HG02885 (cell line): ENCODE measurements around the gene TNFAIP8L3.
"Not testable (repeated sequence)": the region's sequence is repeated elsewhere in the genome, so short reads cannot be mapped to it uniquely, and the experiment has no call there.

Source experiments
- ATAC-seq: cut with Tn5 transposase; IDR thresholded peaks from one replicate; pipeline ENCODE4 v1.9.1; 2021; ENCODE audit warnings: mild to moderate bottlenecking; ENCODE audit not compliant: unreplicated experiment, poor library complexity

TNFAIP8L3 gene

DNA sequence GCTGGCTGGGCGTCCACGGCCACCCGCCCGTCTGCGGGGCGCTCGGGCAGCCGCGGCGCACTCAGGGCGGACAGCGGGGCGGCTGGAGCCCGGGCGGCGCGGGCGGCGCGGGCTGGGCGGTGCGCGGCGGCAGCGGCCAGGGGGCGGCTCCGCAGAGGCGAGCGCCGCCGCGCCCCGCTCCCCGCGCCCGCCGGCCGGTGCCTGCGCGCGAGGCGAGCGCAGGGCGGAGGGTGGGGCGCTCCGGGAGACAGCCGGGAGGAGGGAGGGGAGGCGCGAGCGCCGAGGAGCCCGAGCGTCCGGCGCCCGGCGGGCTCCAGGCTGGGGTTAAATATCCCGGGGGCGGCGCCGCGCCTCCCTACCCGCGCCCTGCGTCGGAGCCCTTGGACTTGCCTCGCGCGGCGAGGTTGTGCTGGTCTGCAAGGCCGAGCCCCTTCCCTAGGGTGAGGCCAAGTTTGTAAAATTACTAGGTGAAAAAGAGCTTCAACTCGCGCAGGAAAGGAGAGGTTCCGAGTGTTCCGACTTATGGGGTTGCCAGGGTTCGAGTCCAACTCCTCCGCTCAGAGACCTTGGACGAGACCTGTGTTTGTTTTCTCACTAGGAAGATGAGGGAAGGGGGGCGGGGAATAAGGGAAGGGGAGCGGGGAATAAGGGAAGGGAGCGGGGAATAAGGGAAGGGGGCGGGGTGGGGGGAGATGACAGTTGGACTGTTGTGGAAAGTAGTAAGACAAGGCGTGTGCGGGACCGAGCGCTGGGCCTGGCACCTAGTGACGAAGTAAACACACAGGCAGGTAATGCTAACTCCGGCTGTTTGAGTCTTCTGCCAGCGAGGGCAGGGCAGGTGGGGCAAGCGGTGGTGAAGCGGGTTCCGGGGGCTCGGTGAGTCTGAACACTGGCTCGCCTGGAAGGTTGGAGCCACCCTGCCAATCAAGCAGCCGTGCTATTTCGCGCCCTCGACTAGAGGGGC, at the start of gene TNFAIP8L3:
TNFAIP8L3 (minus strand) TSS at position 301 of the 964 bp plus-strand sequence. CDS start 311 bp downstream, outside the sequence.
- ATAC-seq, result no peak

DNA sequence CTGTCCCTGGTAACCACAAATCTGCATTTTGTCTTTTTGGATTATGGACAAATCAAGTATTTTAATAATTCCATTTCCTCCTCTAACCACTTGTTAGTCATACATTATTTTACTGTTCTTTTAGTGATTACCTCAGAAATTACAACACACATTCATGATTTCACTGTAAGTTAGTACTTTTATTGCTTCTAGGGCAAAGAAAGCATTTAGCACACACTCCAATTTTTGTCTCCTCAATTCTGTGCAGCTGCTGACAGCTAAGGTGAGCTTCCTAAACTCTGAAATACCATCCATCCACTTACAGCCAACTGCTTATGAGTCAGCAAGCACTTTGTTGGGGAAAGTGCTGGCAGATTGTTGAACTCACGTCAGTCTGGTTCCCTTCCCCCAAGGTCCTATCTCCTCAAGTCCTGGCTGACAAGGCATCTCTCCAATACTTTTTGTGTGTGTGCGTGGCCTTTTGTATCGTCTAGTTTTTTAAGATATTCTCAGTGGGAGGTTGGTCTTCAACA, 49.4 kb upstream of the TNFAIP8L3 start:
- ATAC-seq, result no peak

DNA sequence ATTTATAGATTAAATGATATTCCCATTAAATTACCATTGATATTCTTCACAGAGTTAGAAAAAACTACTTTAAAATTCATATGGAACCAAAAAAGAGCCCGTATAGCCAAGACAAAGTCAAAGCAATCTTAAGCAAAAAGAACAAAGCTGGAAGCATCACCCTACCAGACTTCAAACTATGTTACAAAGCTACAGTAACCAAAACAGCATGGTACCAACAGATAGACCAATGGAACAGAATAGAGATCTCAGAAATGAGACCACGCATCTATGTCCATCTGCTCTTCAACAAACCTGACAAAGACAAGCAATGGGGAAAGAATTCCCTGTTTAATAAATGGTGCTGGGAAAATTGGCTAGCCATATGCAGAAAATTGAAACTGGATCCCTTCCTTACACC, 45.6 kb upstream of the TNFAIP8L3 start:
- ATAC-seq, result not testable (repeated sequence)

DNA sequence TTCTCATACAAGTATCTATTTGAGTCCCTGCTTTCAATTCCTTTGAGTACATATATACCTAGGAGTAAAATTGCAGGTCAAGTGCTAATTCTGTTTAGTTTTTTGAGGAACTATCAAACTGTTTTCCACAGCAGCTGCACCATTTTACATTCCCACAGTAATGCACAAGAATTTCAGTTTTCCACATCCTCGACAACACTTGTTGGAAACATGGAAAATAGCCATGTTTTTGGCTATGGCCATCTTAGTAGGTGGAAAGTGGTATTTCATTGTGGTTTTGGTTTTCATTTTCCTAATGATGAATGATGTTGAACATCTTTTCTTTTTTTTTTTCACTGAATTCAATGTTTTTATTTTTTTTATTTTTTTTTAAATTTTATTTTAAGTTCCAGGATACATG, 44.4 kb upstream of the TNFAIP8L3 start:
- ATAC-seq, result no peak

DNA sequence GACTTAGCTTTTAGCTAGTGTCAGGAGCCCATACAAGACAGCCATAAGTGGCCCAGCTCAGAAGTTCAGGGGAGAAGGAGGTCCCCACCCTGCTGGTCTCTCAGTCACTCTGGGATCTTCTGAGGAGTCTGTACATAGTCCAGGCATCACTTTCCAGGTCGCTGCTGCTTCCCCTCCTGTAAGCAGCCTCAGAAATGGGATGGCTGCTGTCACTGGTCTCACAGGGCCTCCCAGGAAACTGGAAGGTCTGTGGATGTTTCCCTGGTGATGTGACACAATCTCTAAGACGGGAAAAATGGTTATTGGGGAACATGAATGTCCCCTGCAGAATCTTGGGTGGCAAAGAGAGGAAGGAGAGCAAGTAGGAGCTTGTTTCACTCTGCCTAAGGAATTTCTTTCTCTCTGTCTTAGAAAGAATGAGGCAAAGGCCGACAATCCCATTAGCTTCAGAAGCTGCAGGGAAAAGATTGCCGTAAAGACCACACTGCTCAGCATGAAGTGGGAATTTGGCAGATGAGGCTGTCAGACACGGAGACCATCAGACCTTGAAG, 43.2 kb upstream of the TNFAIP8L3 start:
- ATAC-seq, result no peak

DNA sequence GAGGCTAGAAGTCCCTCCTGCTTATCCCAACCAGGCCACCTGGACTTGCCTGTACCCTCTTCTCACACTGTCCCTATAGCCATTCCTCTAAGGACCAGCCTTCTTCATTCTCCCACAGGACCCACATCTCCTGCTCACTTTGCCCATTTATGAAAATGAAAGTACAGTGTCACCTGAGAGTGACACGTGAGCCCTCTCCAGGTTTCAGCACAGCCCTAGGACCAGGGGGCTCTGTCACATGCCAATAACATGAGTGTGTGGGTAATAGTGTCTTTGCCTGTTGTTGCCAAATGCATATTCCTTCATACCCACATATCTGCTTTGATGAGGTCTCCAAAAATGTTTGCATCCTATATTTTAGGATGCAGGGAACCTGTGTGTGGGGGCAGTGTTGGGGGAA, 42.3 kb upstream of the TNFAIP8L3 start:
- no peak for ATAC-seq

DNA sequence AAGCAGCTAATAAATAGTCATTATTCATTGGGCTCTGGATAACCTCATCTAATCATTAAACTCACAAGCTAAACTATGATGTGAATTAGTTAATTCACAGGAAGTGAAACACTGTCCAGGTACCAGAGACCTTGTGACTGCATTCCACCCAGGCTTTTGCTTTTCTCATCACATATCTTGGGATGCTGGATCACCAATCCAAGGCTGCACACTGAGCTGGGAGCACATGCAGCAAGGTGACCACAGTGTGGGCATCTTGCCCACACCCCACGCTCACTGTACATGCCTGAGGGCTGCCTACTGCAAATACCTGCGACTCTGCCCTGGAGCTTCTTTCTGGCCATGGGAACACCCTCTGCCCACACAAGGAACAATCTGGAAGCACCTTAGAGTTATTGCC, 40.6 kb upstream of the TNFAIP8L3 start:
- ATAC-seq, result no peak

DNA sequence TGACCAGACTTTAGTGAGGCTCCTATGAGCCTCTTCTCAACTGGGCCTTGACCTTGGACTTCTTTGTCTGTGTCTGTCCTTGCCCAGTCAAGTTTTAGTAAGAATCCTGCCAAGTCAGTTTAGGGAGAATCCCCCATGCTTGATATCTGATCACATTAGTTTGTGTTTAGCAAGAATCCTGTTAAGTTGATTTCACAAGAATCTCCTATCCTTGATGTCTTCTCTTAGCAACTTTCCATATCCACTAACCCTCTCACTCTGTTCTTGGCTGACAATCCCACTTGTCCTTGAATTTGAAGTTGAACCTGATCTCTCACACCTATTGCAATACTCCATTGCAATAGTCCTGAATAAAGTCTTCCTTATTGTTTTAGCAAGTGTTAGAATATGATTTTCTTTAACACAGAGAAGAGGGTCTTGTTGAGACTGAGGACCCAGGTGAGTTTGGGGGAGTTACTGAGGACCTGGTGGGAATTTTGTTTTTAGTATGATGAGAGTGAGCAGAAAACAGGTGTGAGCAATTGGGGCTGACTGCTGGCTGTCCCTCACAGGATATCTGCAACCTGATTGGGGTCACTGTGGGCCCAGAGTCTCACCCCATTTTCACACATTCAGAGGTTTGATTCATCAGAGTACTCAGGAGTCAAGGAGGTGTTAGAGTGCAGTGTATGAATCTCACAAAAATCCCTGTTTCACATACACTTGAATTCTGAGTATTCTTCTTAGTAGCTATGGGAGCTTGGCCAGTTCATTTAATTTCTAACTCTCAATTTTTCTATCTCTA, 39.9 kb upstream of the TNFAIP8L3 start:
- no peak for ATAC-seq

DNA sequence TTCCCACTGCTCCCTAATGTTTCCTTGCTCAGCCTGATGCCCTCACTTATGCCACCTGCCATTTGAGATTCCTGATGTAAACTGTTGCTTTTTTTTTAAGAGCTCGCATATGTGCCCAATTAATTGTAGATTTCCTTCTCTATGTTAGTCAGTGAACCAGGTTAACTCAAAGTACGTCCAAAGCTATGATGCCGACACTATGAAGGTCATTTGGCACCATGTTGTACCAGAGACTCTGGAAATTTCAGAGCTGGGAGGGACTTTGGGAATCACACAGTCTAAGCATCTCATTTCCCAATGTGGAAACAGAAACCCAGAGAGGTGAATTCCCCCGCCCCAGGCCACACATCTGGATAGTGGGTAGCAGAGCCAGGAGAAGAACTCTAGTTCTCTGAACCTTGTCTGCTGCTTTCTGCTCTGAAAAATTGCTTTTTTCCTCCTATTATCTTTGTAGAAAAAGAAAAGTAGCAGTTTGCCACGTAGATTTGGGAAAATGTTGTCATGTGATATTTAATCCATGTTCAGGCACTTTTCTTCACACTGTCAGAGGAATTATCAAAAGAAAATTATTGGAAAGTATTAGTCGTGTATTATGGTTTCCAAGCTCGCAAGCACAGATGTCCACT, 38.5 kb upstream of the TNFAIP8L3 start:
- no peak for ATAC-seq

DNA sequence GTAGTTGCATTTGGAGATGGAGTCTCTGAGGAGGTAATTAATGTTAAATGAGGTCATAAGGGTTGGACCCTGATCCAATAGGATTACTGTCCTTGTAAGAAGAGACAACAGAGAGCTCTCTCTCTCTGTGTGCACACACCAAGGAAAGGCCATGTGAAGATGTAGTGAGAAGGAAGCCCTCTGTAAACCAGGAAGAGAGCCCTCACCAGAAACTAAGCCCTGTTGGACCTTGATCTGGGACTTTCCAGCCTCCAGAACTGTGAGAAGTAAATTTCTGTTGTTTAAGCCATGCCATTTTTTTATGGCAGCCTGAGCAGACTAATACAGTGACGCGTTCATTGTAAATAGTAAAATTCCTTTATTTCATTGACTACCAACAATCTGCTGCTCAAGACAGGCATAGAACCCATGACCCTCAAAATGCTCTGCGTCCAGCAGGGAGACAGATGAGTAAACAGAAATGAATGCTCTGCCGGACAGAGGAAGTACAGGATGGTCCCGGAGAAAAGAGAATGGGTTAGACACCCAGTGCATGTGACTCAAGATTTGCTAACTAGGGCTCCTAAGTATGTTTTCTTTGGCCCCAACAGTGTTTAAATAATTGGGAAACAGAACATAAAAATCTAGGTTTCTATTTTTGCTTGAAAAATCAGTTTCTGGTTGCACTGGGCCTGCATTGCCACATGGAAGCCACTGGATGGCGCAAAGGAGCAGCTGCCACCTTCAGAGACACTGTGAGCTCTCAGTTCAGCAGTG, 37.9 kb upstream of the TNFAIP8L3 start:
- no peak for ATAC-seq

DNA sequence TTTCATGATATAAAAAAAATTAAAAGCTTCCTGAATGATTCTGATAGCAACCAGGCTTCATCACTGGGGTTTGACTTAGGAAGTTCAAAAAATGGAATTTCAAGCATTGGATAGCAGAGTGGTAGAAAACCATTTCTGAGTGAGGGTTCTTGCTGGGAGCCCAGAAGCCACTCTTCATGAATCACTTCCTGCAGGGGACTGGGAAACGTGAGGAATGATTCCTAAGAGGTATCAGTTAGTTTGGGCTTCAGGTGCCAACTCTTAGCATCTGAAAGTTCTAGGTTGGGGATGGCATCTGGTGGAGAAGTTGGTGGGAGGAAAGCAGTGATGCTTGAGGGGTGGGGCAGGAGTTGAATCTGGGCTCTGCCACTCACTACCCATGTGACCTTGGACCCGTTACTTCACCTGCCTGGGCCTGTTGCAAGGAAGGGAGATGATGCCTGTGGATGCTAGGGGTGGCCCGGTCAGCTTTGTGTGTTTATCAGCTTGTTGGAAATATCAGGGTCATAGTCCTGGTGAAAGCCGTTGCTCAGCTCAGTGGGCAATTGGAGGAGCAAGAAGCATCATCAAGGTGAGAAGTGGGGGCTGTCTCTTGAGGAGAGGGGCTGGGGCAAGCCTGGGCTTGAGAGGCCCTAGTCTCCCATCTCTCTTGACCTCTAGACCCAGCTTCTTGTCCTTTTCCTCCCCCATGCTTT, 37.0 kb upstream of the TNFAIP8L3 start:
- no peak for ATAC-seq

DNA sequence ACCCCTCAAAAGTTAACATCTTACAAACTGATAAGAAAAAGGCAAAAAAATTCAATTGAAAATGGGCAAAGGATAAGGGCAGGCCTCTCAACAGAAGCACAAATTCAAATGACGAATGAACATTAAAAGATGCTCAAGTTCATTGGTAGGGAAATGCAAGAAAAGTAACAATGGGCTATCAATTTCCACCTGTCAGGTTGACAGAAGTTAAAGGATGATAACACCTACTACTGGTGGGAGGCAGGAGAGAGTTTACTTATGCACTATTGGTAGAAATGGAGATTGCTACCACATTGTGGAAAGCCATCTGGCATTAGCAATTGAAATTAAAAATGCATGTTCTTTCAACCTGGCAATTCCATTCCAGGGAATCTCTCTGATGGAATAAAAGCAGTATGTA, 35.6 kb upstream of the TNFAIP8L3 start:
- ATAC-seq, result no peak

DNA sequence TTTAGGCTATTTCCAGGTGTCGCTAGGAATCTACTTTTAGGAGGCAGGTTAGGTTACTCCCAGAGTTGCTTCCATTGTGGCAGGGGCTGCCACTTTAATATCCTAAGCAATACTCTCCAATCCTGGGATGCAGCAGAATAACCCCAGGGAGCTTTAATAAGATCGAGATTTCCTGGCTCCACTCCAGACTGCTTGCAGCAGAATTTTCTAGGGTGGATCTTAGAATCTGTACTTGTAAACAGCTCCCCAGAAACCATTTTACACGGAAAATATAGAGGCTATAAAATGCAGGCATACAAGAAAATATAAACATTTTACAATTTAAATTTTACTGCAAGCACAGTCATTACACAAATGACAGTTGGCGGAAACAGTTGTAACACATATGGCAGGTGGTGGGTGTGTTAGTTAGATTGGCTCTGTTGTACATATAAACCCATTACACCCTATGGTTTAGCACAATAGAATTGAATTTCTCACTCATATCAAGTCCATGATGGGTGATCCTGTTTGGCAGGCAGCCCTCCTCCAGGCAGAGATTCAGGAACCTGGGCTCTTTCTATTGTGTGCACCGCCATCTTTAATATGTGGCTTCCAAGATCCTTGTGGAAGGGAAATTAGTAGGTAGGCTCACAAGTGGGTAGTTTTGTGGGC, 35.0 kb upstream of the TNFAIP8L3 start:
- no peak for ATAC-seq

DNA sequence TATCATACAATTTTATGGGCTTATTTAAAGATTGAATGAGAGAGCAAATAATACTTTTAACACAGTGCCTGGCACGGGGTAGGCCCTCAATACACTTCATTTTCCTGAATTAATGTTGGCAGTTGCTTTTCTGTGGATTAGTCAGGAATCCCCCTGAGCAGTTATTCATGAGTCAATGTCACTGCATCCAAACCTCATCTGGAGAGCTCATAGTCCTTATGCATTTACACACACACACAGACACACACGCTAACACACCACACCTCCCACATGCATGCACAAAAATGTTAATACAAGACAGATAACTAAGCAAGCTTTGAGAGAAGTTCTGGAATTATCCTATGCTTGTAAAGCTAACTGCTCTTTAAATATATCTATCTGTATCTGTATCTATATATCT, 34.0 kb upstream of the TNFAIP8L3 start:
- no peak for ATAC-seq

DNA sequence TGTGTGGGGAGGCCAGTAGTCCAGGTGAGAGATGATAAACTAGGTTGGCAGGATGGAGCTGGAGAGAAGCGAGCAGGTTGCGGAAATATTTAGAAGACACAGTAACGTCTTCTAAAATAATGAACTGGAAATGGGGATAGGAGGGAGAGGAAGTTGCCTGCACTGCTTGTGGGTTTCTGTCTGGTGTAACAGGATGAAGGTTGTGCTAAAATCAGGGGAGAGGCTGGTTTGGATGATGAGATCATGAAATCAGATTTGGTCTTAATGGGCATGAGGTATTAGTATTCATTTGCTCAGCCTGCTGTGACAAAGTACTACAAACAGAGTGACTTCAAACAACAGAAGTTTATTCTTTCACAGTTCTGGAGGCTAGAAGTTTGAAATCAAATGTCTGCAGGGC, 32.1 kb upstream of the TNFAIP8L3 start:
- no peak for ATAC-seq

DNA sequence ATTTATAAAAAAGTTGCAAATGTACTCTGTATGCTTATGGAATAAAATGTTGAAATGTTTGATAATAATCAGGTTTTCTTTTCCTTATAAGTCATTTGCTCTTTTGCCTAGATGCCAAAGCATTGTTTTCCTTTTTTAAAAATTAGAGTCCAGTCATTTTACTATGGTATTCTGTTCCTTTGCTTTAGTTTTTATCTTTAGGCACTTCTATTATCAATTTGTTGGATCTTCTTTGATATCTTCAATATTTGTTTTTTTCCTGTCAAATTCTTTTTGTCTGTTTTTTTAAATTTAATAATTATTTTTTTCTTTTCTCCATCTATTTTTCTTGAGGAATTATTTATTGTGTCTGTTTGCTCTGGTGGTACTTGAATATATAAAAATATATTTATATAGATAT, 28.3 kb upstream of the TNFAIP8L3 start:
- ATAC-seq, result not testable (repeated sequence)

DNA sequence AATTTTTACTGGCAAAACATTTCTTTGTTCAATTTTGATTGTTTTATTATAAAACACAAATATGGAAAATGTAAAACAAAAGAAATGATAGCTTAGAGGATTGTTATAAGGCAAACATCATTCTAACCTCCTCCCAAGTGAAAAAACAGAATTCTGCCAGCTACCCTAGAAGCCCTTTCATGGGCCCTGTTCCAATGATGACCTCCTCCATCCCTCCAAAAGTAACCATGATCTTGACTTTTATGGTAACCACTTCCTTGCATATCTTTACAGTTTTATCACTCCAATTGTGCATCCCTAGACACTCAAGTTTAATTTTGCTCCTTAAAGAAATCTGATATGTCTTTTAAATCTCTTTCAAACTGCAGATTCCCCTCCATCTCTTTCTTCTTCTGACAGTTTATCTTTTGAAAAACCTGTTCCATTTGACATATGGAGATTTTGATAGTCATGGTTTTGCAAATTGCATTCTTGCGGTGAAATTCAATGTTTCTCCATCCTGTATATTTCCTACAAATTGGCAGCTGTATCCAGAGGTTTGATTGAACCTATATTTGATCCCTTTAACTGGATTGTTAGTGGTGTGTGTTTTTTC, 27.0 kb upstream of the TNFAIP8L3 start:
- no peak for ATAC-seq

DNA sequence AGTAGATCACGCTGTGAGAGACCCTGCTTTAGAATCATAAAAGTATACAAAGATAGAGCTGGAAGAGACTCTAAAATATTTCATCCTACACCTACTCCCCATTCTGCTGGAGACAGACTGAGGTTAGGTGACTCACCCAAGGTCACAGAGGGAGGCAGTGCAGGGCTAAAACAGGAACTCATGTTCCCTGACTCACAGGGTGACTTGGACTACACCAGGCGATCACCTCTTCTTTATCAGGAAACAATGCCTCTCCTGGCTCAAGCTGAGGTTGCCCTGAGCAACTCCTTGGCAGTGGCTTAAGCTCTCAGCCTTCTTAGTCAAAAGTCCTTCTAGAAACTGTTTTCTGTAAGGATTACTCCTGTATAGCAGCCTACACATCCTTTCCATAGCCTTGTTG, 26.4 kb upstream of the TNFAIP8L3 start:
- no peak for ATAC-seq
